GM19468 (cell line): ENCODE measurements around the gene SPRYD7.
"Not testable (repeated sequence)": the region's sequence is repeated elsewhere in the genome, so short reads cannot be mapped to it uniquely, and the experiment has no call there.

Experiments used
- ATAC-seq: cut with Tn5 transposase; IDR thresholded peaks from one replicate; pipeline ENCODE4 v1.9.1; 2021; ENCODE audit warnings: mild to moderate bottlenecking, moderate library complexity, moderate number of reproducible peaks; ENCODE audit not compliant: unreplicated experiment; ENCODE audit errors: extremely low read depth

SPRYD7 gene

DNA sequence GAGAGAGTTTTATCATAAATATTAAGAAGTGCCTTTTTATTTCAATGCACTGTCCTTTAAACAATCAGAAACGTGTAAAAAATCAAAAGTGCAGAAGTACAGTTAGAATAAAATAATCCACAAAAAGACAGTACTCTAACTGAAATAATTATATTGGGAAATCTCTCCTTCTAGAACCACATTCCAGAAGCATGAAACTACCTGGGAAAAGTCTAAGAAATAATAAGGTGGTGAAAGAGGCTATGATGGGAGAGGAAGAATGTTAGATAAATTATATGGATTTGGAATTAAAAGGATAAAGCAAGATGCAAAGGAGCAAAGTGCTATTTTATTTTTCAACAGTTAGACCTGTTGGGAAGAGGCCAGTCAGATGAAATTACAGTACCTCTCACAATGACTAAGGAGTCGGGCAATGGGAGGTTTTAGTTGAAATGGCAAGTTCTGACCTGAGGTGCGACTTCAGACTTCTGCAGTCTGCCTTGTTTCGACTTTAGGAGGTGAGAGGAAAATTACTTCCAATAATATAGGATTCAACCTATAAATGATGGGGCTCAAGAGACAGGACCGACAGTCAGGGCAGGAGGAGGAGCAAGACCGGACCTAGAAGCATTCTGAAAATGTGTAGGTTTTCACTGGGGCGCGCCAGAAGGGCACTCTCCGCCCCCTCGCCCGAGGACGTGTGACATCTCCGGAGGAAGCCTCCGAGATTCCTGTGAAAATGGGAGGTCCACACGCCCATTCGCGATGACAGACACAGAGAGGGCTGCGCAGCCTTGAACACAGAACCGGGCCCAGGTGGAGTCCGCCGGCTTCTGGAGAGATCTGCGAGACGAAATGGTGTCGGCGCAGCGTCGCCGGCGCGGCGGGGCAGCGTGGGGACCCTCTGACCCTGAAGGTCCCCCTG lies 717 bp downstream of the SPRYD7 start:
- ATAC-seq, result peak; percentile 5

DNA sequence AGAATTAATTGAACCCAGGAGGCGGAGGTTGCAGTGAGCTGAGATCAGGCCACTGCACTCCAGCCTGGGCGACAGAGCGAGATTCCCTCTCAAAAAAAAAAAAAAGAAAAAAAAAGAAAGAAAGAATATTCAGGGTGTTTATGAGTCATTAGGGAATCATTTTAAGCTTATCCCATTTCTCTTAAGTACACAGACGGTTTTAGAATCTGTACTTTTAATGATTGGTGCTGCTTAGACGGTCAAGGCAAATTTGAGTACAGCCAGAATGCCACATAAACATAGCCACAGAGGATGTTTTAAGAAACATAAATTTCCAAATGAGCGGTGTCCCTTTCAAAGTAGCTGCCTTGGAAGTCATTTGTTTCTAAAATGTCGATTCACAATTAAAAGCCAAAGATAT lies 2.6 kb downstream of the SPRYD7 start:
- ATAC-seq, result no peak

DNA sequence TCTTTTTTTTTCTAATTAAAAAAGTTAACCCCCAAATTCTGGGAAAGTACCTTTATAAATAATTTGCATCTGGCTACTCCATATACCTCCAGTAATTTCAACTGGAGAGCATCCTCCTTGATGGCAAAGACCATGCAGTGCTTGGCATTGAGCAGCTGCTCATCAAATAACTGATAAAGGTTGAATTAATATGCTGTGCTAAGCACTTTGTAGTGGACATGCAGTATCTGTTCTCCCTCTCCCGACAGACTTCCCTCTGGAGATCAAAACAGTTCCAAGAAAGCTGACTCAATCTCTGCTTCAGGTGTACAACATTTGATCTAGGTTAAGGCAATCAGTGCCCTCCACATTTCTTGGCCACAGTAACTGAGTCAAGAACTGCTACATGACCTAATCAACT lies 3.3 kb downstream of the SPRYD7 start:
- ATAC-seq, result no peak

DNA sequence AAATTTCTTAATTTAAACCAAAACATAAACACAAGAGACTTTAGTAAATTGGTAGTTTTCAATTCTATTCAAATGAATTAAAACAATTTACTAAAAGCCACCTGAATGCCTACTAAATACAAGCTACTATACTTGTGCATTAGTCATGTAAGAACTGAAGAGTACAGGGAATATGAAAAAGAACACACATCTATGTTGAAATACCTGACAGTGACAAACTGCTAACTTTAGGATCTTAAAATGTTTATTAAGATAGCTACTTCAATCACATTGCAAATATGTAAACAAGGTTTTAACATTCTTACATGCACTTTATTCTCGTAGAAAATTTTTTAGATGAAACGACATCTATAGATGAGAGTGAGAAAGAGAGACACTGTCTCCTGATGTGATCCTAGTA lies 4.1 kb downstream of the SPRYD7 start:
- no peak for ATAC-seq

DNA sequence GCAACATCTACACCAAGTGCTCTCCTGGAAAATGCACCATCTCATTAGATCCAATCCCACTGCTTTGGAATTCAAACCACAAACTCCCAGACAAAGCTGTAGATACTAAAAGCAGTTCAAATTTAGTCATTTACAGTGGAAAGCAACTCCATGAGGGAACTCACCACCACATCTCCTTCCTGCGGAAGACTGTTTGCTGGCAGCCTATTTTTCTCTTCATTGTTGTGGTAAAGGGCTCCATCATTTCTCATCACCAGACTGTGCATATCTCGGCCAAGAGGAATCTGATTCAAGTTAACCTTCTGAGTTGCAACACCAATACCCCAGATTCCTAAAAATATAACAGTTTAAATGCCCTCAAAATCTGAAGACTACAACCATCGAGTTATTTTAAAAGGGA lies 8.4 kb downstream of the SPRYD7 start:
- no peak for ATAC-seq

DNA sequence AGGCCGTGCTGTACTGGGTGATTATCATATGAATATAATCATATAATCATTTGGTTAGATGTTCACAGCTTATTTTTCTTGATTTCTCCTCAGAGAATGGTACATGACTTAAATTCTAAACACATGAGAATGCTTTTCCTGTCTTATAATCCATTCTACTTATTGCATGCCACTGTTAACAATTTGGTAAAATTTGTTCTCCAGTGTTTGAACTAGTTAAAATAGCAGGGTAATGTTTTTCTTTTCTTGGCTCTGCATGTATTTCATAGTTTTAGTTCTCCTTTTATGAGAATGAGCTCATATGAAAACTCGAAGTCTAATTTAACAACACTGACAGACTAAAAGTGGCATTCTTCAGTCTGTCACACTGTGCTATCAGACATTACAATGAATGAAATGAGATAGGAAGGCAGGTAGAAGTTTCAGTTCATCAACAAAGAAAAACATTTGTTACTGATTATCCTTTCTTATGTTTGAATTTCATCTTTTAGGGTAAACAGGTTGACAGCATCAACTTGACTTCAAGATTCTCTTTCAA lies 10.2 kb downstream of the SPRYD7 start:
- ATAC-seq, result no peak

DNA sequence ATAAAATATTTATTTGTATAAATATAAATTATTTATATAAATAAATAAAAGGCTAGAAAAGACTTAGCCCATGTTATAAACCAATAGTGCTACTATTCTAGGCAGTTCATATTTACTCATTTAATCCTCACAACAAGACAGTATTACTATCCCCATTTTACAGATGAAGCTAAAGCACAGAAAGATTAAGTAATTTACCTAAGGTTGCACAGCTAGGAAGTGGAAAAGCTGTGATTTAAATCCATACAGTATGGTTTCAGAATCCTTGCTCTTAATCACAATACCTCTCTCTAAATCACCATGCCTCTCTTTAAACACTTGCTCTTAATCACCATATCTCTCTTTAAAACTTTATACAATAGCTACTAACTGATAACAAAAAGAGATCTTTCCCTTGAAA lies 13.8 kb downstream of the SPRYD7 start:
- no peak for ATAC-seq

DNA sequence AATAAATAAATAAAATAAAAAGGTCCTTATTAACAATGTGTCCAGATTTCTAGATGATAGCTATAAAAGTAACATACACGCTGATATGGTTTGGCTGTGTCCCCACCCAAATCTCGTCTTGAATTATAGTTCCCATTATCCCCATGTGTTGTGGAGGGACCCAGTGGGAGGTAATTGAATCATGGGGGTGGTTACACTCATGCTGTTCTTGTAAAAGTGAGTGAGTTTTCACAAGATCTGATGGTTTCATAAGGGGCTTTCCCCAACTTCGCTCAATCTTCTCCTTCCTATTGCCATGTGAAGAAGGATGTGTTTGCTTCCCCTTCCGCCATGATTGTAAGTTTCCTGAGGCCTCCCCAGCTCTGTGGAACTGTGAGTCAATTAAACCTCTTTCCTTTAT lies 15.2 kb downstream of the SPRYD7 start:
- not testable (repeated sequence) for ATAC-seq

DNA sequence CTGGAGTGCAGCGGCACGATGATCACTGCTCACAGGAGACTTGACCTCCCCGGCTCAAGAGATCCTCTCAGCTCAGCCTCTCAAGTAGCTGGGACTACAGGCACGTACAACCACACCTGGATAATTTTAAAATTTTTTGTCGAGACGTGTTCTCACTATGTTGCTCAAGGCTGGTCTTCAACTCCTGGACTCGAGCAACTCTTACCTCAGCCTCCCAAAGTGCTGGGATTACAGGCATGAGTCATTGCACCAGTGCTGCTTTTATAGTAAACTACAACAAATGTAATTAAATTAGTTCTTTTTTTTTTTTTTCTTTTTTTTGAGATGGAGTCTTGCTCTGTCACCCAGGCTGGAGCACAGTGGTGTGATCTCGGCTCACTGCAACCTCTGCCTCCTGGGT lies 18.0 kb downstream of the SPRYD7 start:
- not testable (repeated sequence) for ATAC-seq

DNA sequence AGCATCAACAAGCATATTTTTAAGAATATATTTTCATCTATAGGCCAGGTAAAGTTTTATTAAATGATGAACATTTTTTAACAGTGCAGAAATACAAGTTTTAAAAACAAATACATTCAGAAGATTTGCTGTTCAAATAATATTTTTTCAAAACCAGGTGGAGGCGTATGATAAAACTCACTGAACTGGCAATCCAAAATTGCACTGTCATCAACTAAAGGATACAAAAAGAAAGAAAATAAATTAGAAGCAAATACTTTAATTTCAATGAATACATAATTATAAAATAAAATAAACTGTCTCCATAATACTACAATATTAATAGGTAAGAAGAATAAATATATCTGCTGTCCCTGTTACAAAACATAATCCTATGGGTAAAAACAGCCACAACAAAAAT lies 21.2 kb downstream of the SPRYD7 start:
- ATAC-seq, result no peak

DNA sequence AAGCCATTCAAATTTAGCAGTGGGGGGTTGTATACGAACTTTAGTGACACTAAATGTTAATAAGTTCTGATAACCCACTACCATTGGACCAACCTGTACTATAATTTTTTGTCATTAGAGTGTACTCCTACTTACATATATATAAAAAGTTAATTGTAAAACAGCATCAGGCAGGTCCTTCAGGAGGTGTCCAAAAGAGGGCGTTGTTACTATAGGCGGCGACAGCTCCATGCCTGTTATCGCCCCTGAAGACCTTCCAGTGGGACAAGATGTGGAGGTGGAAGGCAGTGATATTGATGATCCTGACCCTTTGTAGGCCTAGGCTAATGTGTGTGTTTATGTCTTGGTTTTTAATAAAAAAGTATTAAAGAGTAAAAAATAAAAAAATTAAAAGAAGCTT lies 27.5 kb downstream of the SPRYD7 start:
- ATAC-seq, result no peak

DNA sequence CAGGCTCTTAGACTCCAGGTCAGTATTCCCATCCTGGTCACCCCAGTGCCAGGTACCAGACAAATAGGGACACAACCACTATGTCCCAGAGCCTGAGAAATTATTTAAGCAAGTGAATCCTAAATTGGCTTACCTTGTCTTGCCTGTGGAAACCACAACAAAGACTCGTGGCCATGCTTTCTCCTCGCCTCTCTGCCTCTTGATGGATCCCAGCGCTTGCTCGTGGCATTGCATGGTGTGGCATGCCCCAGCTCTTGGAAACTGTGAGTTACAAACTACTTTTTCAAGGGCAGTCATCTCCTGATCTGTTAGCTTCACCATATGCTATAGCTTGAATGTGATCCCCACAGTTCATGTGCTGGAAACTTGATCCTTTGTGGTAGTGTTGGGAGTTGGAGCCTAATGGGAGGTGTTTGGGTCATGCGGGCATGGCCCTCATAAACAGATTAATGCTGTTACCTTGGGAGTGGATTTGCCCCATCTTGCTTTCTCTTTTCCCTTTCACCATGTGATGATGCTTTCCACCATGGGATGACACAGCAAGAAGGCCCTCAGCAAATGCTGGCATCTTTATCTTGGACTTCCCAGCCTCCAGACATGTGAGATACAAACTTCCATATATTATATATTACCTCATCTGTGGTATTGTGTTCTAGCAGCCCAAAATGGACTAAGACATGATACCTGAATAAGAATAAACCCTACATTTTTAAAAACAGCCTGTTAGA lies 31.2 kb downstream of the SPRYD7 start:
- ATAC-seq, result no peak

DNA sequence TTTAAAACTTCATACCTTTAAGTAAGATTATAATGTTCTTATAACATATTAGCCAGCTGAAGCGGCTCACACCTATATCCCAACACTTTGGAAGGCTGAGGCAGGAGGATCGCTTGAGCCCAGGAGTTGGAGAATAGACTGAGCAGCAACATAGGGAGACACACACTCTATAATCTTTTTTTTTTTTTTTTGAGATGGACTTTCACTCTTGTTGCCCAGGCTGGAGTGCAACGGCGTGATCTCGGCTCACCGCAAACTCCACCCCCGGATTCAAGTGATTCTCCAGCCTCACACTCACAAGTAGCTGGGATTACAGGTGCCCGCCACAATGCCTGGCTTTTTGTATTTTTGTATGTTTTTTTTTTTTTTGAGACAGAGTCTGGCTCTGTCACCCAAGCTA lies 37.3 kb downstream of the SPRYD7 start:
- ATAC-seq, result no peak

DNA sequence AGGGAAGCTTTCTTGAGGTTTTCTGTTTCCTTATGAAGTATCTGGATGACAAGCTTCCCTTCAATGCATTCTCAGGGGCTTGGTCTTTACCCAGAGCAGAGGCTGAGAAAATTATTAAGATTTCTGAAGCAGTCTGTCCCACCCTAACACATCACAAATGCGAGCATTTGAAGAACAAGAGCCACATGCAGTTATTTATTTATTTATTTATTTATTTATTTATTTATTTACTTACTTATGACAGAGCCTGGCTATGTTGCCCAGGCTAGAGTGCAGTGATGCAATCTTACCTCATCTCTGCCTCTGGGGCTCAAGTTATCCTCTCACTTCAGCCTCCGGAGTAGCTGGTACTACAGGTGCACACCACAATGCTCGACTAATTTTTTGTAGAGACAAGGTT lies 38.4 kb downstream of the SPRYD7 start:
- no peak for ATAC-seq

DNA sequence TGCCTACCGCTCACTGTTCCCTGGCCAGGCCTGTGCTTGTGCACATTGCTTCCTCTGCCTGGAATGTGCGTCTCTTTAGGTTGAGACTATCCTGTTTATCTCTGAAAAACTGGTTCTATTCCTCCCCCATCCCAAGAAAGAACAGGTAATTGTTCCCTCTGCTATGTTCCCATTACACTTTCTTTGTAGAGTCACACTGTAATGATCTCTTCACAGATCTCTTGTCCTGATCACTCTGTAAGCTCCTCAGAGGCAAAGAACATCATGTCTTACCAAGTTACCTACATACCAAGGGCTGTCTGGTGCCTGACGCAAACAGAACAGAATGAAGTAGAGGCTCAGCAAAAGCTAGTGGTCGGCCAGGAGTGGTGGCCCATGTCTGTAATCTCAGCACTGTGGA lies 40.3 kb downstream of the SPRYD7 start:
- no peak for ATAC-seq

DNA sequence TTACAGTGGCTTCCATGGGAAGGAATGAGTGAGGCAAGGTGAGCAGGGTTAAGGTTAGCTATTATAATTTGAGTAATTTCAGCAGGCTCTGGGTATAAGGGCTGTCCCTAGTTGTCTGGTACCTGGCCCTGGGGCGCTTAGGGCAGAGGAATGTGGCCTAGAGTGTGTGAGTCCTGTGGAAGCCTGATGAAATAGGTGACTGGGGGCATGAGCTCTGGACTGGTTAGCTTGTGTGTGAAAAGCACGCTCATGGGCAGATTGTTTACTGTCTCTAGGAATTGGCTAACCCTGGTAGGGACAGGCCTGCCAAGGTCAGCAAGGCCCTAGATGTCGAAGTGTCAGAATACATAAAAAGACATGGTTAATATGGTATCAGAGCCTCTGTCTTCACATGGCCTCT lies 42.5 kb downstream of the SPRYD7 start:
- ATAC-seq, result no peak

DNA sequence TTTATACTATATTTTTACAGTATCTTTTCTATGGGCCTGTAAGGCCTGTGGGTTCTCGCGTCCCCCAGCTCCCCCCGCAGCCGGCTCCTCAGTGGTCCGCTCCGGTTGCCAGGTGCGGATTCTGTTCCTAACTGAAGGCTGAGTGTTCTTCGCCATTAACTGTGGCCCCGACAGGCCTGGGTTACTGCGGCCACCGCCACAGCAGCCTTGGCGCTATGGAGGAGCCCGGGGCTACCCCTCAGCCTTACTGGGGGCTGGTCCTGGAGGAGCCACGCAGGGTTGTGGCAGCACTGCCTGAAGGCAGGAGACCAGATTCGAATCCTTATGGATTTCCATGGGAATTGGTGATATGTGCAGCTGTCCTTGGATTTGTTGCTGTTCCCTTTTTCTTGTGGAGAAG lies 45.8 kb downstream of the SPRYD7 start:
- ATAC-seq, result no peak

DNA sequence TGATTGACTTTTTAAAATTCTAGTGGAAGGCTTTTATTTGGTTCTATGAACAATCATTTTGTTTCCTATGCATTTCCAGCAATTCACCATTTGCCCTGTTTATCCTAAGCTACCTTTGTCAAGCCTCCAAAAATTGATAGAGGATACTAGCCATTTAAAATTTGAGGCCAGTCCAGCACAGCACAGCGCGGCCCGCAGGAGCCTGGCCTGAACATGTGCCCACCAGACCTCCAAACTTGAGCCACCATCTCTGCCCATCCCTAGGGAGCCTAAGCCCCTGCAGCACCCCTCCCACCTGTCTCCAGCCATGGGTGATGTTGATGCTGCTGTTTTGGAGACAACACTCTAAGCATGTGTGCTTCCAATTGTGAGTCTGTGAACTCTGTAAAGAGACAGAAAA lies 57.5 kb downstream of the SPRYD7 start:
- no peak for ATAC-seq

DNA sequence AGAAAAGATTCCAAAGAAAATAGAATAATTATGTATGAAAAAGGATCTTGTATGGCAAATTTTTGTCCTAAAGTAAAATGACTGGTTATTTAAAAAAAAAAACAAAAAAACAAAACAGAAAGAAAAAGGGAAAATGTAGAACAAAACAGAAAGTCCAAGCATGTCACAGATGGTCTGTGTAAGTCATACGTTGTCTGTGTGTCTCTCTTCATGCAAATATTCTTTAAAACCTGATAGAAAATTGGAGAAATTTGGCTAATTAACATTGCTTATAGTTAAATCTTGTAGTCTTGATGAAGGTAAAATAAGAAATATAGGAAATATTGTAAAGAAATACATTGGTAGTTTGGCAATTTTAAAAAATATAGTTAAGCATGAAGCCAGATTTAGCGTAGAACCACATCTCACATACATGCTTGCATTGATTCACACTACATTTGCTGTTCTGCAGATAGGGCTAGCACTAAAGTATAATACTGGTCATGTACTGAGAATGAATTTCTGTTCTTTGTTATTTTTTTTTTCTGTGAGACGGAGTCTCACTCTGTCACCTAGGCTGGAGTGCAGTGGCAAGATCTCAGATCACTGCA lies 58.4 kb downstream of the SPRYD7 start:
- ATAC-seq, result no peak

DNA sequence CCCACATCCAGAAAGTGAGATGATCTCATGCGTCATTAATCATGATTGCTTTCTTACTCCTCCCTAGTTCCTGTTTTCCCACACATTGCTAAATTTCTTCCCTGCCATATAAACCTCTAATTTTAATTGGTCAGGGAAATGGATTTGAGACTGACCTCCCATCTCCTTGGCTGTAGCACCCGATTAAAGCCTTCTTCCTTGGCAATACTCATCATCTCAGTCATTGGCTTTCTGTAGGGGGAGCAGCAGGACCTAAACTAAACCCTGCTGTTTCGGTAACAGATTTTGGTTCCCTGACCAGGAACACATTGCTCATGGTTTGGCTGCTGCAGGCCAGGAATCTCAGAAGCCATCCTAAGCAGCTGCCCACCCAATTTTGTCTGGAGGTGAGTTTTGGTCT lies 61.7 kb downstream of the SPRYD7 start:
- no peak for ATAC-seq

DNA sequence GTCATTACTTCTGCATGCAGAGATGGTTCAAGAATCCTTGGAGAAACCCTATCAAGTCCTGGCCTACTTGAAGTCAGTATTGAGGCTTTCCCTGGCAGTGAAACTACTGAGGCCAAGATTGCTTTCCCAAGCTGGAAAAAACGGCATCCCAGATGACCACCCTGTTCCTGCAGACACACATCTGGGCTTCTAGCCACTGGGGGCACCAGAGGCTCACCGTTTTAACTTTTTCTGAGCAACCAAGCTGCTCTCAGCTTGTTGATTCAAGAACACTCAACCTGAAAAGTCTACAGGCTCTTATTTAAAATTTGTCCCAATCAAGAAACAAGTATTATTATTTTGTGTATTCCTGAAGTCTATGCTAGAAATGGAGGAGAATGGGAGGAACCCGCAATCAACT lies 66.6 kb downstream of the SPRYD7 start:
- no peak for ATAC-seq
